Adipocyte (in vitro differentiated cells): Measurements from ENCODE around the gene NPTN.
"Not testable (repeated sequence)": the region's sequence is repeated elsewhere in the genome, so short reads cannot be mapped to it uniquely, and the experiment has no call there.

Source experiments
- DNase-seq: peaks from one replicate; pipeline ENCODE4 v3.0.0-alpha.2; 2015; ENCODE audit warnings: low read depth
- H3K27me3 ChIP-seq: replicated peaks from 2 replicates; pipeline ENCODE4 v1.7.0; 2013; ENCODE audit warnings: mild to moderate bottlenecking, low read length, moderate library complexity; ENCODE audit not compliant: control insufficient read depth, insufficient read depth
- H3K36me3 ChIP-seq: 2 replicates; pipeline ENCODE4 v1.7.0; 2013; ENCODE audit warnings: low read length, mild to moderate bottlenecking, moderate library complexity; ENCODE audit not compliant: control insufficient read depth, insufficient read depth, severe bottlenecking
- H3K4me1 ChIP-seq: 2 replicates; pipeline ENCODE4 v1.7.0; 2013; ENCODE audit warnings: mild to moderate bottlenecking, low read length, moderate library complexity; ENCODE audit not compliant: control insufficient read depth, insufficient read depth
- H3K4me3 ChIP-seq: 2 replicates; pipeline ENCODE4 v1.7.0; 2013; ENCODE audit warnings: mild to moderate bottlenecking, low read length, moderate library complexity
- H3K9ac ChIP-seq: 2 replicates; pipeline ENCODE4 v1.7.0; 2013; ENCODE audit warnings: mild to moderate bottlenecking, low read length, moderate library complexity
- H3K9me3 ChIP-seq: 2 replicates; pipeline ENCODE4 v1.7.0; 2013; ENCODE audit warnings: mild to moderate bottlenecking, low read length, moderate library complexity; ENCODE audit not compliant: control insufficient read depth

The NPTN gene

DNA sequence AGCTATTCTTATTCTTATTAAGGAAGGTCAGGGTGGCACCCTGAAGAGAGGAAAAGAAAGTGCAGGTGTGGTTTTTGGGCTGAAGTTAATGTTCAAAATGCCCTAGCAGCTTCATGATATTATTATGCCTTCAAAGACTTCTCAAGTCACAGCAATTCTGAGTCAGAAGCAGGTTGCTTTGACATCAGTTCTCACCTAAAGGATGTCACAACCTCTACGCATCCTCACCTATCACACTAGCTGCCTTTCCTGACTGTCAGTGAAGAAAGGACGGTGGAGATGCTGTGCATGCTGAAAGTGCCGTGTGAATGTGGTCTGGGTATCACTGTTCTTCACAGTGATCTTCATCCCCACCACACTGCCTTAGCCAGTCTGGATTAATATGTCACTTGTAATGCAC, 49.6 kb downstream of the NPTN start:
- peaks cover 11% of the 10 kb centered on the region for H3K4me1 ChIP-seq
- H3K4me3 ChIP-seq = no peak overlapping the region
- no peak overlapping the region for H3K9ac ChIP-seq
- no peaks in the 10 kb centered on the region for H3K27me3 ChIP-seq
- no peaks in the 10 kb centered on the region for H3K9me3 ChIP-seq
- H3K36me3 ChIP-seq = peaks cover 68% of the 10 kb centered on the region
- DNase-seq = no peak

DNA sequence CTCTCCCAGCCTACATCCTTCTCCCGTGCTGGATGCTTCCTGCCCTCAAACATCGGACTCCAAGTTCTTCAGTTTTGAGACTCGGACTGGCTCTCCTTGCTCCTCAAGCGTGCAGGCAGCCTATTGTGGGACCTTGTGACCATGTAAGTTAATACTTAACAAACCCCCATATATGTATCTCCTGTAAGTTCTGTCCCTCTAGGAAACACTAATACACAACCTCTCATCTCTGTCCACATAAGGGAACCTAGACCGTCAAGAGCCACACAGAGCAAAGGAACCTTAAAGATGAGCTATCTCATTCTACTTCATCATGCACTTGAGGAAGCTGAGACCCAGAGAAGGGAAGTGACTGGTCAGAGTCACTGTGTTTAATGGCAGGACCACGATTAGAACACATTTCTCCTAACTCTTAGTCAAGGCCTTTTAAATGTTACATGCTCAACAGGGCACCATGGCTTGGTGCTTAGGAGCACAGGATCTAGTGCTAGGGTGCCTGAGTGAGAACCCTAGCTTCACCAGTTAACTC, 50.3 kb downstream of the NPTN start:
- Histone ChIP-seq H3K36me3 (peaks cover 65% of the 10 kb centered on the region), H3K9ac (no peak overlapping the region), H3K4me3 (no peak overlapping the region), H3K4me1 (peaks cover 11% of the 10 kb centered on the region), H3K27me3 (no peaks in the 10 kb centered on the region), H3K9me3 (no peaks in the 10 kb centered on the region)
- DNase-seq = no peak

DNA sequence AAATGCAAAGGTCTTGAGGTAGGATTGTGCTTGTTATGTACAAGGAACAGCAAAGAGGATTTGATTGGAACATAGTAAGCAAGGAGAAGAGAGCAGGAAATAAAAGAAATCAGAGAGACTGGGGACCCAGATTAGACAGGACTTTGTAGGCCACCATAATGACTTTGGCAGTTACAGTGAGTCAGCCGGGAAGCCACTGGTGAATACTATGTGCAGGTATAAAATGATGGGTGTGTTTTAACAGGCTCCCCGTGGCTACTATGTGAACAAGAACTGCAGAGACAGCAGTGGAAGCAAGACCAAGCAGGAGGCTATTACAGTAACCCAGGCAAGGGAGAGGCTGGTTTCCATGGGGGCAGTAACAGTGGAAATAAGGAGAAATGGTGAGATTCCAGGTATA, 55.2 kb downstream of the NPTN start:
- Histone ChIP-seq H3K4me1 (peaks cover 5% of the 10 kb centered on the region), H3K4me3 (no peak overlapping the region), H3K27me3 (no peaks in the 10 kb centered on the region), H3K9me3 (no peaks in the 10 kb centered on the region), H3K36me3 (peaks cover 41% of the 10 kb centered on the region), H3K9ac (no peak overlapping the region)
- no peak for DNase-seq

DNA sequence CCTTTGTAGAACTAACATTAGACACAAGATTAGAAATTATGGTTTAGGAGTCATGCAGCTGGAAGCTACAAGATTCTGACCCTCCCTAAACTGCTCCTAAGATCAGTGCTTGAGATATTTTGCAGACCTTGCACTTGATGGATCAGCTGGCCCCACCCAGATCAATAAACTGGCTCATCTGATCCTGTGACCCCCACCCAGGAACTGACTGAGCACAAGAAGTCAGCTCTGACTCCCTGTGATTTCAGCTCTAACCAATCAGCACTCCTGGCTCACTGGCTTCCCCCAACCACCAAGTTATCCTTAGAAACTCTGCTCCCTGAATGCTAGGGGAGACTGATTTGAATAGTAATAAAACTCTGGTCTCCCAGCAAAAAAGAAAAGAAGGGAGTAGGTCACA, 55.6 kb downstream of the NPTN start:
- peaks cover 41% of the 10 kb centered on the region for H3K36me3 ChIP-seq
- H3K9ac ChIP-seq, H3K27me3 ChIP-seq, H3K4me3 ChIP-seq, DNase-seq, H3K4me1 ChIP-seq, H3K9me3 ChIP-seq: not testable (repeated sequence)

DNA sequence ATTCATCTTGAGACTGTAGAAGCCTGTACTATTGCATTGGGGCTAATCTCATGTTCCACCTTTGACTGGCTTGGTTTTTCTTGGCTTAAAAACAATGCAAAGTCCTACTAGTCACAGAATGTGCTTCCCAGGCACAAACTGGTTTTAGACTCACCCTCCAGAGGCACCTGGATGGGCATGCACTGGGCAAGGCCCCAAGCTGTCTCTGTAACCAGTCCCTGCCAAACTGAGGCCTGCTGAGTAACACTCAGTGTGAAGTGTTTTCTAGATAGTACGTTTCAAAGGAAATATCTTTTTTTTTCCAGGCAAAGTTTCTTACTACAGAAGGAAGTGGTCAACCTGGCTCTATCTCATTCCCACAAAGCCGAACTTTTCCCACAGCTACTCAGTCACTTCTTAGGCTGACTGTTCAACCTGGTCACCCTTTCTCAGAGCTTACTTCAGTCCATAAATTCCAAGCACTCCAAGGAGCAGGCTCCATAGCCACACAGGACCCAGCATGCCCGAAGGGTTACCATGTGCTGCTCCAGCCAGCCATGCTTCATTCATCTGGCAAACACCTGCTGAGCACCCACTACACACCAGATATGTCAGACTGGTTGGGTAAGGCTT, 57.4 kb downstream of the NPTN start:
- no peak for DNase-seq
- H3K36me3 ChIP-seq = peaks cover 45% of the 10 kb centered on the region
- no peak overlapping the region for H3K9ac ChIP-seq
- no peaks in the 10 kb centered on the region for H3K9me3 ChIP-seq
- H3K4me1 ChIP-seq = peaks cover 5% of the 10 kb centered on the region
- no peaks in the 10 kb centered on the region for H3K27me3 ChIP-seq
- H3K4me3 ChIP-seq = no peak overlapping the region

DNA sequence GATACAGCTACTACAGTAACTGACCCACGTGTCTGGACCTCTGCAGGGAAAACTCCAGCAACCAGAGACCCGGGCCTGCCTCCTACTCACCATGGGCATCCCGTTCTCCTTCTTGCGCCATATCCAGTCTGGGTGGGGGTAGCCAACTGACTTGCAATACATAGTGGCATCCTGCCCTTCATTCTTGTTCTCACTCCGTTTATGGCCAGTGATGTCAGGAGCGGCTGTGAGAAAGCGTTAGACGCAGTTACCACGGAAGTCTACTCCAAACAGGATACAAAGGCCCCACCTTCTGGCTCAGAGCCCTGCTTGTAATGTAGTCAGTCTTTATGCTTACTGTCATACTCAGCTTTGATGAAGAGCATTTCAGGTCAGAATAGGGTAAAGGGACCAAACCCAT, 59.6 kb downstream of the NPTN start:
- Histone ChIP-seq H3K4me3 (no peak overlapping the region), H3K36me3 (peaks cover 58% of the 10 kb centered on the region), H3K4me1 (peaks cover 5% of the 10 kb centered on the region), H3K9ac (no peak overlapping the region), H3K9me3 (no peaks in the 10 kb centered on the region), H3K27me3 (no peaks in the 10 kb centered on the region)
- no peak for DNase-seq

DNA sequence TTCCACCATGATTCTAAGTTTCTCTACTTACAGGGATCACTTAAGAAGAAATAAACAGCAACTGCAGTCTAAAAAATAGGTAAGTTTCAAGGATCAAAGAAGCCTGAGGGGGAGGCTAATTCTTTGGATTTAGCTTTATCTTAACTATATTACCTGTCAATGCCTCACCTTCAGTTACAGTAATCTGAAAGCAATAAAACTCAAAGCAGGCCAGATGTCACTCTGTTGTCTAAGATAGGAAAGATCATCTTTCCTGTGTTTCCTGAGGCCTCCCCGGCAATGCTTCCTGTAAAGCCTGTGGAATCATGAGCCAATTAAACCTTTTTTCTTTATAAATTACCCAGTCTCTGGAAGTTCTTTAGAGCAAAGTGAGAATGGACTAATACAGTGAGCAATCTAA, 60.2 kb downstream of the NPTN start:
- H3K27me3 ChIP-seq = no peaks in the 10 kb centered on the region
- H3K36me3 ChIP-seq = peaks cover 64% of the 10 kb centered on the region
- no peak for DNase-seq
- H3K4me1 ChIP-seq = peaks cover 5% of the 10 kb centered on the region
- no peak overlapping the region for H3K4me3 ChIP-seq
- H3K9me3 ChIP-seq = no peaks in the 10 kb centered on the region
- H3K9ac ChIP-seq = no peak overlapping the region

DNA sequence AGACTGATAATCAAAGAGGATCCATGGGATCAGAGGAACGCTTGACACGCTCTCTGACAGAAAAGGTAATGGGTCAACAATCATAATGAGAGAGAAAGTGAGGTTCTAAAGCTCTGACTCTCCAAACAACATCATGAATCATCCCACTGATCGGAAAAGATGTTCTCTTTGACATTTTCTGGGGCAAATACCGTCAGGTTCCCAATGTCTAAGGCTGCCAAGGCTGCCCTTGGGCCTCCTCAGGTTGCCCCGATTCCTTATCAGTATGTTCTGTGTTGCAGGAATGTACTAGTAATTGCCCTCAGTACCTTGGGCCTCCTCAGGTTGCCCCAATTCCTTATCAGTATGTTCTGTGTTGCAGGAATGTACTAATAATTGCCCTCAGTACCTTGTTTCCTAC, 60.9 kb downstream of the NPTN start:
- H3K36me3 ChIP-seq = peaks cover 71% of the 10 kb centered on the region
- no peaks in the 10 kb centered on the region for H3K27me3 ChIP-seq
- no peak for DNase-seq
- H3K9ac ChIP-seq = no peak overlapping the region
- H3K4me3 ChIP-seq = no peak overlapping the region
- peaks cover 5% of the 10 kb centered on the region for H3K4me1 ChIP-seq
- H3K9me3 ChIP-seq = no peaks in the 10 kb centered on the region

DNA sequence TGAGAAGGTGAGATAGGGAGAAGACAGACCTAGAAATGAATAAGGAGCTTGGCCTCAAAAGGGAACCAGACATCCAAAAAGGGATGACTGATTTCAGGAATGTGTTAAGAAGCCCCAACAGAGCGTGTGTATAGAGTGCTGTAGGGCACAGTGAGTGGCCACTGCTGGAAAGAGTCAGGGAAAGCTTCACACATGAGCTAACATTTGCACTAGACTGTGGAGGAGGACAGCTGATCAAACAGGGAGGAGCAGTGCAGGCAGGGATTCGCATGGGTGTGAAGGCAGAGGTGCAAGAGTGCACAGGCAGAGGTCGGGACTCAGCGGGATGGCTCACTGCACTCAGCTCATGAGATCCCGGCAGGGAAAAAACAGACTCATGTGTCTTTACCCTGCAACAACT, 61.8 kb downstream of the NPTN start:
- no peak for DNase-seq
- H3K9ac ChIP-seq = no peak overlapping the region
- H3K4me1 ChIP-seq = peaks cover 5% of the 10 kb centered on the region
- no peak overlapping the region for H3K4me3 ChIP-seq
- no peaks in the 10 kb centered on the region for H3K9me3 ChIP-seq
- no peaks in the 10 kb centered on the region for H3K27me3 ChIP-seq
- peaks cover 76% of the 10 kb centered on the region for H3K36me3 ChIP-seq

DNA sequence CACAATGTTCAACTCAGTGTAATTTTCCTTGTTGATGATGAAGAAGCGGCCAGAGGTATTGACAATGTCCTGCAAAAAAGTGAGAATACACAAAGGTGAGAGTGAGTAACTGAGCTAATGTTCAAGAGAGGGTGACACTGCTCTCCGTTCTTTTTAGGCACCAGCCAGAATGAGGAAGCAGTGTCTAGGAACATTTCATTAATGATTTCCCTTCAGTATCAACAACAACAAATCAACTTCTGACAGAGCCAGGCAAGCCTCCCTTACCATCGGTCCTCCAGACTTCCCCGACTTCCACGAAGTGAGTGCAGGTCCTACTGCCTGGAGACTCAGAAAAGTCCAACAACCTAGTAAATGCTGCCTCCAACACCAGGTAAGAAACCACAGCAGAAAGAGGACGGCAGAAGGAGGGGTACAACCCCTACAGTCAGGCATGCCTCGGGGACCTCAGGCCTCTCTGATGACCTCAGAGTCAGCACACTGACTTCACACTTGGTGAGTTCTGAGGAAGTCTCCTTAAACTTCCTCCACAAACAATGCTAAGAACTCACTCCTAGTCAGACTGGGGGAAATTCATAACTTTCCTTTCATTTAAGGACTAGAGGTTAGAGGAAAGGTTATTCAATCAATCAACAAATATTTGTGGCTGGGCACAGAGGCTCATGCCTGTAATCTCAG, 62.7 kb downstream of the NPTN start:
- no peak overlapping the region for H3K9ac ChIP-seq
- H3K9me3 ChIP-seq = no peaks in the 10 kb centered on the region
- H3K36me3 ChIP-seq = peaks cover 79% of the 10 kb centered on the region
- DNase-seq = no peak
- H3K4me3 ChIP-seq = no peak overlapping the region
- H3K4me1 ChIP-seq = peaks cover 5% of the 10 kb centered on the region
- no peaks in the 10 kb centered on the region for H3K27me3 ChIP-seq

DNA sequence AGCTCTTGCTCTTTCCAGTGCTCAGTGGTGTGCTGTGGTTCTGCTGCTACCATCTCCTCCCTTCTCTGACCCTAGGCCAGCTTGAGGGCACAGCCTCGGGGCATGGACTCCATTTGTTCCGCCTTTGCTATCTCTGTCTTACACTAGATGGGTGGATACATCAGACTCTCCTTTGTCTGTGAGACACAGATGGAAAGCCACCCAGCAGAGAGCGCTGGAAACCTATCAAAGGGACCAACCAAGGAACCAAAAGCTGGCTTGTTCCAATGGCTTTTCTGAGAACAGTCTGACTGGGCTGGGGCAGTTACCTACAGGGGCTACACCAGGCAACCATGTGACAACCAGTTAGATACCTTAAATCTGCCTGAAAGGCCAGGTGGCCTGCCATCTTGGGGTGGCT, 63.8 kb downstream of the NPTN start:
- Histone ChIP-seq H3K9me3 (no peaks in the 10 kb centered on the region), H3K9ac (no peak overlapping the region), H3K36me3 (peaks cover 81% of the 10 kb centered on the region), H3K4me3 (no peak overlapping the region), H3K4me1 (peaks cover 10% of the 10 kb centered on the region), H3K27me3 (no peaks in the 10 kb centered on the region)
- DNase-seq = no peak
